ENCODE data around the gene SLC37A1. TPM values are rescaled to one million over a fixed set of nuclear protein-coding genes. Genes with fewer than 3 reads are reported as not detected.

The SLC37A1 gene
- total RNA-seq, 1 experiment from 2014 or later: 38.3 TPM

- no TSS peak for BruUV-seq (replicated peaks)
- POLR2A ChIA-PET (ENCODE audit: unreplicated experiment): no interaction called here
- ATAC-seq (no peak), DNase-seq (no peak)
- CTCF ChIA-PET: no interaction called here
- H3K79me2 ChIP-seq (ENCODE audit: low read length): no peaks in the 10 kb centered on the region
- H2AFZ ChIP-seq (ENCODE audit: low read length): no peak overlapping the region
- H3K4me2 ChIP-seq (ENCODE audit: low read length): no peak overlapping the region
- no peaks in the 10 kb centered on the region for H3K9me3 ChIP-seq (ENCODE audit: low read length)
- no peaks in the 10 kb centered on the region for H3K4me1 ChIP-seq (ENCODE audit: insufficient read depth, low read length)
- no peaks in the 10 kb centered on the region for H3K9me2 ChIP-seq (replicated peaks; ENCODE audit: low read length)
- H3K9ac ChIP-seq (ENCODE audit: low read length): no peak overlapping the region
- H3K27me3 ChIP-seq (ENCODE audit: low read length): no peaks in the 10 kb centered on the region
- H4K20me1 ChIP-seq (ENCODE audit: low read length): no peaks in the 10 kb centered on the region
- intact Hi-C loops (cut with micrococcal nuclease): no loop called here
- no peak overlapping the region for H3K4me3 ChIP-seq (ENCODE audit: low read length)
- H3F3A ChIP-seq (ENCODE audit: low read length, unreplicated experiment): no peaks in the 10 kb centered on the region
- H3K36me3 ChIP-seq (ENCODE audit: low read depth, low read length): peaks cover 19% of the 10 kb centered on the region; the same call in 1 of the 2 replicates
- TF ChIP-seq EZH2 (IDR thresholded peaks at IDR 0.05; ENCODE audit: low read length, unreplicated experiment) (no peak), EZH2phosphoT487 (IDR thresholded peaks at IDR 0.05; ENCODE audit: borderline replicate concordance, low read length) (no peak), CTCF (conservative IDR thresholded peaks at IDR 0.05; ENCODE audit: low read depth, low read length) (no peak)
- H3K27ac ChIP-seq (ENCODE audit: low read length): no peak overlapping the region
Measured at GRCh38 chr21:42545745-42546144, 32.1 kb downstream of the SLC37A1 start.

DNA sequence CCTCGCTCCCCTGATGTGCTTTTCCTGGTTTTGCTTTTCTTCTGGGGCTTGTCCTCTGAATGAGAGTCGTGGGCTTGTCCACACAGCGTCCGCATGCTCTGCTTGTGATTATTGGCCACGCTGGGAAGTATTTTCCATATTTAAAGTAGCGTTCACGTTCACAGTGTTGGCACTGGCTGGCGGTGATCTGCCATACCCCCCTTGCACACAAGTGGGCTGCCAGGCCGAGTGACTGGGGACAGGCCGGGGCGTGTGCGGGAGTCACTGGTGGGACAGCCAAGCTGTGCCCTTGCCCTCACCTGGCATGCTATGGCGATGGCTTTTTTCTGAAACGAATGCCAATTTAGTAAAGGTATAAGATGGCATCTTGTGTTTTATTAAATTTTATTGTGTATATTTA is 32.8 kb downstream of the SLC37A1 start:
- Histone ChIP-seq H3K9me3 (ENCODE audit: low read length) (no peaks in the 10 kb centered on the region), H3K36me3 (ENCODE audit: low read depth, low read length) (peaks cover 19% of the 10 kb centered on the region; the same call in 1 of the 2 replicates), H2AFZ (ENCODE audit: low read length) (no peak overlapping the region), H3K27ac (ENCODE audit: low read length) (no peak overlapping the region), H3K4me2 (ENCODE audit: low read length) (no peak overlapping the region), H3K79me2 (ENCODE audit: low read length) (no peaks in the 10 kb centered on the region), H3K9me2 (replicated peaks; ENCODE audit: low read length) (no peaks in the 10 kb centered on the region), H3K4me1 (ENCODE audit: insufficient read depth, low read length) (no peaks in the 10 kb centered on the region), H4K20me1 (ENCODE audit: low read length) (no peaks in the 10 kb centered on the region), H3K27me3 (ENCODE audit: low read length) (no peaks in the 10 kb centered on the region), H3K9ac (ENCODE audit: low read length) (no peak overlapping the region), H3K4me3 (ENCODE audit: low read length) (no peak overlapping the region), H3F3A (ENCODE audit: low read length, unreplicated experiment) (no peaks in the 10 kb centered on the region)
- TF ChIP-seq EZH2 (IDR thresholded peaks at IDR 0.05; ENCODE audit: low read length, unreplicated experiment) (no peak), CTCF (conservative IDR thresholded peaks at IDR 0.05; ENCODE audit: low read depth, low read length) (no peak), EZH2phosphoT487 (IDR thresholded peaks at IDR 0.05; ENCODE audit: borderline replicate concordance, low read length) (no peak)
- ATAC-seq: no peak
- DNase-seq: no peak
- ChIA-PET POLR2A (ENCODE audit: unreplicated experiment) (no interaction called here), CTCF (no interaction called here)
- no TSS peak for BruUV-seq (replicated peaks)
- intact Hi-C loops (cut with micrococcal nuclease): no loop called here

DNA sequence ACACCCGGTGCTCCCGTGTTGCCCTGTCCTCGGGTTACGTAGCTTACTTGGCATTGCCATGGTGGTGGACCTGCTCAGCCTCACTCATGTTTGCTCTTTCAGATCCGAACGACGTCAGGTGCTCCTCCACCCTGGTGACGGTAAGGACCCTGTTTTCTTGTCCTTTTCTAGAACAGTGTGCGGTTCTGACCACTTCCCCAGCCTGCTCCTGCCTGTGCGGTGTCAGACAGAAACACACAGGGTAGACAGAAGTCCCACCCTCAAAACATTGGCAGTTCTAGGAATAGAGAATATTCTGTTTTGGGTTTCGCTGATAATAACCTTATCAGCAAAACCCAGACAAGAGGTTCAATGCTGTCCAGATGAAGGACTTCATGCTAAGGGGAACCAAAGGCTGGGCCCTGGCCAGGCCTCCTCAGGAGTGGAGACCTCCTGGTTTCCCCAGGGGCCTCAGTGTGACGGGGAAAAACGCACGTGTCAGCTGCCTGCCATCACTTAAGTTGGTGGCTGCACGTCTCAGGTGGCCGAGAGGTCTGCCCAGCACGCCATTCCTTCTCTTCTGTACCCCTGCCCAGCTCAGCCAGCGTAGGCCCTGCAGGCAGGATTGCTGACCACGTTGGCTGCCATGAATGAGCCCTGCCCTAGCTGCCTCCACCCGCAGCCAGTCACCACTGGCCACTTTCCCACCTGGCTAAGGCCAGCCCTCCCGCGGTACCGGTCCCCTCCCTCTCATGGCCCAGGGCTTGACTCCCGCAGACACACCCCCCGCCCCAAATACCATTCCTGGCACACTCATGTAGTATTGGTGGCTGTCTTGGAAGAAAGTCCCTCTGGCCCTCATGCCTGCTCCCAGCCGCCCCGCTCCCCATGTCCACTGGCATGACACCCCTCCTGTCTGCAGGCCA is 33.6 kb downstream of the SLC37A1 start:
- H3K4me2 ChIP-seq (ENCODE audit: low read length): no peak overlapping the region
- POLR2A ChIA-PET (ENCODE audit: unreplicated experiment): no interaction called here
- ATAC-seq: no peak
- no peaks in the 10 kb centered on the region for H3F3A ChIP-seq (ENCODE audit: low read length, unreplicated experiment)
- no peaks in the 10 kb centered on the region for H3K4me1 ChIP-seq (ENCODE audit: insufficient read depth, low read length)
- BruUV-seq (replicated peaks): no TSS peak
- H3K79me2 ChIP-seq (ENCODE audit: low read length): no peaks in the 10 kb centered on the region
- intact Hi-C loops (cut with micrococcal nuclease): no loop called here
- no peaks in the 10 kb centered on the region for H3K9me2 ChIP-seq (replicated peaks; ENCODE audit: low read length)
- no peak overlapping the region for H3K9ac ChIP-seq (ENCODE audit: low read length)
- H4K20me1 ChIP-seq (ENCODE audit: low read length): no peaks in the 10 kb centered on the region
- H3K36me3 ChIP-seq (ENCODE audit: low read depth, low read length): peaks cover 19% of the 10 kb centered on the region; the same call in 1 of the 2 replicates
- no peak overlapping the region for H2AFZ ChIP-seq (ENCODE audit: low read length)
- H3K27ac ChIP-seq (ENCODE audit: low read length): no peak overlapping the region
- no peaks in the 10 kb centered on the region for H3K9me3 ChIP-seq (ENCODE audit: low read length)
- DNase-seq: no peak
- CTCF ChIA-PET: no interaction called here
- no peaks in the 10 kb centered on the region for H3K27me3 ChIP-seq (ENCODE audit: low read length)
- H3K4me3 ChIP-seq (ENCODE audit: low read length): no peak overlapping the region
- TF ChIP-seq EZH2phosphoT487 (IDR thresholded peaks at IDR 0.05; ENCODE audit: borderline replicate concordance, low read length) (no peak), EZH2 (IDR thresholded peaks at IDR 0.05; ENCODE audit: low read length, unreplicated experiment) (no peak), CTCF (conservative IDR thresholded peaks at IDR 0.05; ENCODE audit: low read depth, low read length) (no peak)
